ENCODE data around the gene DLG2. TPM values are rescaled to one million over a fixed set of nuclear protein-coding genes. Genes with fewer than 3 reads are reported as not detected.

Gene DLG2
- total RNA-seq, 4 donors from 2014 or later = 6.5 to 14.6 (median 7.2) TPM

DNA sequence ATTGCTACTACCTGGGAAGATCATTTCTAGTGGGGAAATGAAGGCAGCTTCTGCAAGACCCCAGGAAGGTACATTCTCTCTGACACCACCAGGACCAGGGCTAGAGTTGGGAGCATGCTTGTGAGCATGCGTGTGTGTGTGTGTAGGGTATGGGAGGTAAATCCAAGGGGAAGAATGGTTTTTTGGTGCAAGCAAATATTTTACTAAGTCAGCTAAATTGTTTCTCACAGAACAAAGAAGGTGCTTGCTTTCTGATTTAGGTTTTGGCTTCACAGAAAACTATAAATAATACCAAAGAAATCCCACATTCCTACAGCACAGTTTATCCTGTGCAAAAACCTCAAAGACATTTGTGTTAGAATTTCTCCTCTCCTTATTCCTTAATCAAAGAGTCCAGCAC is 1996.9 kb downstream of the DLG2 start:
- no peak for DNase-seq (ENCODE audit: low spot score in 2 of 2)
- no peak for TF ChIP-seq POLR2A (IDR thresholded peaks at IDR 0.05)
- no peak for TF ChIP-seq EP300 (IDR thresholded peaks at IDR 0.05)
- TF ChIP-seq, protein P1, sequence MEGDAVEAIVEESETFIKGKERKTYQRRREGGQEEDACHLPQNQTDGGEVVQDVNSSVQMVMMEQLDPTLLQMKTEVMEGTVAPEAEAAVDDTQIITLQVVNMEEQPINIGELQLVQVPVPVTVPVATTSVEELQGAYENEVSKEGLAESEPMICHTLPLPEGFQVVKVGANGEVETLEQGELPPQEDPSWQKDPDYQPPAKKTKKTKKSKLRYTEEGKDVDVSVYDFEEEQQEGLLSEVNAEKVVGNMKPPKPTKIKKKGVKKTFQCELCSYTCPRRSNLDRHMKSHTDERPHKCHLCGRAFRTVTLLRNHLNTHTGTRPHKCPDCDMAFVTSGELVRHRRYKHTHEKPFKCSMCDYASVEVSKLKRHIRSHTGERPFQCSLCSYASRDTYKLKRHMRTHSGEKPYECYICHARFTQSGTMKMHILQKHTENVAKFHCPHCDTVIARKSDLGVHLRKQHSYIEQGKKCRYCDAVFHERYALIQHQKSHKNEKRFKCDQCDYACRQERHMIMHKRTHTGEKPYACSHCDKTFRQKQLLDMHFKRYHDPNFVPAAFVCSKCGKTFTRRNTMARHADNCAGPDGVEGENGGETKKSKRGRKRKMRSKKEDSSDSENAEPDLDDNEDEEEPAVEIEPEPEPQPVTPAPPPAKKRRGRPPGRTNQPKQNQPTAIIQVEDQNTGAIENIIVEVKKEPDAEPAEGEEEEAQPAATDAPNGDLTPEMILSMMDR (IDR thresholded peaks at IDR 0.05) = no peak
- Histone ChIP-seq H3K27ac (no peak overlapping the region), H3K27me3 (no peaks in the 10 kb centered on the region), H3K4me3 (no peak overlapping the region), H3K36me3 (no peaks in the 10 kb centered on the region), H3K9me3 (no peaks in the 10 kb centered on the region), H3K4me1 (no peaks in the 10 kb centered on the region)
- WGBS, 2 donors = 83 to 85% methylated on average over 1 of the region's 1 CpG

DNA sequence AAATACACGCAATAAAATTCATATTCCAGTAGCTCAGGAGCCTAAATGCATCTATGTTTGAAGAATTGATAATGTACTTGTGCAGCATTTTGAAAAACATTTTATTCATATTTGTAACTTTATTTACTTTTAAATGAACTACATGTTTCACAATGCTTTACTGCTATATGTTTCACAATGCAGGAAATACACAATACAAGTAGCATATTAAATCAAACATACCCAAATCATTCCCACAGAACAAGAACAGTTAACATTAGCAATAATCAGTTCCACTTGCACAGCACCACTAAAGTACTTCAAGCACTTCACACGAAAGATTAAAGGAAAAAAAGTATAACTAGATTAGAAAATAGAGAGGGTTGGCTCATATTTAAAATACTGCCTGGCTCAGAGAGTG is 1997.4 kb downstream of the DLG2 start:
- no peak for TF ChIP-seq POLR2A (IDR thresholded peaks at IDR 0.05)
- TF ChIP-seq, protein P1 (IDR thresholded peaks at IDR 0.05) = no peak
- no peak for TF ChIP-seq EP300 (IDR thresholded peaks at IDR 0.05)
- 69 to 84% methylated on average over 2 of the region's 2 CpGs for WGBS, 2 donors
- H3K4me3 ChIP-seq = no peak overlapping the region
- no peaks in the 10 kb centered on the region for H3K27me3 ChIP-seq
- H3K9me3 ChIP-seq = no peaks in the 10 kb centered on the region
- no peaks in the 10 kb centered on the region for H3K36me3 ChIP-seq
- DNase-seq (ENCODE audit: low spot score in 2 of 2) = no peak
- H3K4me1 ChIP-seq = no peaks in the 10 kb centered on the region
- H3K27ac ChIP-seq = no peak overlapping the region

- 53% methylated on average over 5 of the region's 5 CpGs for WGBS, 2 donors
- Histone ChIP-seq H3K4me1 (no peaks in the 10 kb centered on the region), H3K27me3 (no peaks in the 10 kb centered on the region), H3K27ac (no peak overlapping the region), H3K9me3 (no peaks in the 10 kb centered on the region), H3K36me3 (no peaks in the 10 kb centered on the region), H3K4me3 (no peak overlapping the region)
- TF ChIP-seq POLR2A (IDR thresholded peaks at IDR 0.05) = no peak
- TF ChIP-seq, protein P1 (IDR thresholded peaks at IDR 0.05) = no peak
- TF ChIP-seq EP300 (IDR thresholded peaks at IDR 0.05) = no peak
- DNase-seq (ENCODE audit: low spot score in 2 of 2) = no peak
These were observed 1998.4 kb downstream of the DLG2 start for GRCh38 chr11:83628622-83629355.

- WGBS, 2 donors = 92 to 96% methylated on average over 3 of the region's 3 CpGs
- no peak for TF ChIP-seq POLR2A (IDR thresholded peaks at IDR 0.05)
- TF ChIP-seq EP300 (IDR thresholded peaks at IDR 0.05) = no peak
- TF ChIP-seq, protein P1 (IDR thresholded peaks at IDR 0.05) = no peak
These were observed 2001.8 kb downstream of the DLG2 start for GRCh38 chr11:83625336-83625735.

DNA sequence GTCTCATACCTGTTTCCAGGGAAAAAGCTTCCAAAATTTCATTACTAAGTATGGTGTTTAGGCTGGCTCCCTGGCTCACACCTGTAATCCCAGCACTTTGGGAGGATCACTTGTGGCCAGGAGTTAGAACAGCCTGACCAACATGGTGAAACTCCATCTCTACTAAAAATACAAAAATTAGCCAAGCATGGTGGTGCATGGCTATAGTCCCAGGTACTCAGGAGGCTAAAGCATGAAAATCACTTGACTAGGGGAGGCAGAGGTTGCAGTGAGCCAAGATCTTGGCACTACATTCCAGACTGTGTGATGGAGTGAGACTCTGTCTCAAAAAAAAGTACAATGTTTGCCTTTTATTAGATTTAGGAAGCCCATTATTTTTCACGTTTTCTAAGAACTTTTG is 2009.5 kb downstream of the DLG2 start:
- no peaks in the 10 kb centered on the region for H3K4me1 ChIP-seq
- H3K9me3 ChIP-seq = no peaks in the 10 kb centered on the region
- 39 to 46% methylated on average over 1 of the region's 1 CpG for WGBS, 2 donors
- no peaks in the 10 kb centered on the region for H3K36me3 ChIP-seq
- DNase-seq (ENCODE audit: low spot score in 2 of 2) = no peak
- no peak overlapping the region for H3K4me3 ChIP-seq
- H3K27ac ChIP-seq = no peak overlapping the region
- no peaks in the 10 kb centered on the region for H3K27me3 ChIP-seq
- TF ChIP-seq, protein P1 (IDR thresholded peaks at IDR 0.05) = no peak
- no peak for TF ChIP-seq POLR2A (IDR thresholded peaks at IDR 0.05)
- no peak for TF ChIP-seq EP300 (IDR thresholded peaks at IDR 0.05)

More at GRCh38 chr11:83625336-83625735, 2001.8 kb downstream of the DLG2 start:
- no peaks in the 10 kb centered on the region for H3K27me3 ChIP-seq
- H3K27ac ChIP-seq = no peak overlapping the region
- H3K9me3 ChIP-seq = no peaks in the 10 kb centered on the region
- no peaks in the 10 kb centered on the region for H3K36me3 ChIP-seq
- no peak for DNase-seq (ENCODE audit: low spot score in 2 of 2)
- H3K4me3 ChIP-seq = no peak overlapping the region
- H3K4me1 ChIP-seq = no peaks in the 10 kb centered on the region

Measured in tibial nerve (tissue), 4 donors.